IPS DF 6.9 (cell line): ENCODE results near the gene MTCH1.
A peak's percentile ranks its signal among the peaks of the same experiment; 100 is the strongest.
"Not testable (repeated sequence)": the region's sequence is repeated elsewhere in the genome, so short reads cannot be mapped to it uniquely, and the experiment has no call there.

Experiments used
- DNase-seq: peaks from one replicate; pipeline ENCODE4 v3.0.0-alpha.2; 2013; ENCODE audit warnings: low read depth, low spot score
- H3K27ac ChIP-seq: one replicate; pipeline ENCODE4 v1.5.1; 2013; ENCODE audit warnings: low read length, control low read depth
- H3K27me3 ChIP-seq: 2 replicates; pipeline ENCODE4 v1.6.1; 2013; ENCODE audit warnings: mild to moderate bottlenecking, low read length; ENCODE audit not compliant: control insufficient read depth, insufficient read depth
- H3K36me3 ChIP-seq: 2 replicates; pipeline ENCODE4 v1.6.1; 2013; ENCODE audit warnings: low read length; ENCODE audit not compliant: control insufficient read depth, insufficient read depth
- H3K4me1 ChIP-seq: 2 replicates; pipeline ENCODE4 v1.6.1; 2013; ENCODE audit warnings: low read length; ENCODE audit not compliant: control insufficient read depth, insufficient read depth
- H3K4me3 ChIP-seq: 2 replicates; pipeline ENCODE4 v1.5.1; 2013; ENCODE audit warnings: mild to moderate bottlenecking, low read length
- H3K9me3 ChIP-seq: 2 replicates; pipeline ENCODE4 v1.6.1; 2013; ENCODE audit warnings: low read length, inconsistent platforms; ENCODE audit not compliant: control insufficient read depth, insufficient read depth
- WGBS: extraction: QIAGEN DNeasy Blood & Tissue Kit; methylation state at CpG from one replicate; pipeline ENCODE4 v1.1.7; 2013; ENCODE audit warnings: mixed read lengths, missing lambda C conversion rate; ENCODE audit not compliant: insufficient read length, insufficient coverage; 5-methylcytosine and 5-hydroxymethylcytosine counted together

Gene MTCH1

GRCh38 chr6:37005061-37005810 lies 19.2 kb upstream of the MTCH1 start, which contains the start of gene FGD2:
Gene FGD2, plus strand, starts transcription at chr6:37005655. Its CDS starts 163 bp downstream, at chr6:37005818.
- no peaks in the 10 kb centered on the region for H3K9me3 ChIP-seq
- H3K36me3 ChIP-seq: no peaks in the 10 kb centered on the region
- no peak within 1 kb of the TSS for H3K4me3 ChIP-seq
- H3K27ac ChIP-seq: no peak within 1 kb of the TSS
- no CpG with 5 or more reads among the region's 14 CpGs for WGBS
- no peaks in the 10 kb centered on the region for H3K27me3 ChIP-seq
- DNase-seq: no peak
- no peaks in the 10 kb centered on the region; the same call in 1 of the 2 replicates for H3K4me1 ChIP-seq

GRCh38 chr6:37004044-37004980 lies 18.3 kb upstream of the MTCH1 start:
- no peaks in the 10 kb centered on the region; the same call in 1 of the 2 replicates for H3K4me1 ChIP-seq
- no peak overlapping the region for H3K4me3 ChIP-seq
- no peak for DNase-seq
- no peaks in the 10 kb centered on the region for H3K9me3 ChIP-seq
- H3K27me3 ChIP-seq: no peaks in the 10 kb centered on the region
- no peaks in the 10 kb centered on the region for H3K36me3 ChIP-seq
- WGBS: no CpG with 5 or more reads among the region's 11 CpGs
- H3K27ac ChIP-seq: no peak overlapping the region

- no peak for DNase-seq
- Histone ChIP-seq H3K4me3 (no peak overlapping the region), H3K4me1 (0 out of 2 replicates have a peak, but pooled peaks cover 2% of the 10 kb centered on the region), H3K9me3 (no peaks in the 10 kb centered on the region), H3K27me3 (no peaks in the 10 kb centered on the region), H3K36me3 (no peaks in the 10 kb centered on the region), H3K27ac (no peak overlapping the region)
- WGBS: no CpG with 5 or more reads among the region's 4 CpGs
Observed at GRCh38 chr6:36999751-37000125, 13.7 kb upstream of the MTCH1 start.

GRCh38 chr6:36999061-36999750 lies 13.2 kb upstream of the MTCH1 start:
- Histone ChIP-seq H3K4me1 (0 out of 2 replicates have a peak, but pooled peaks cover 2% of the 10 kb centered on the region), H3K4me3 (no peak overlapping the region), H3K9me3 (no peaks in the 10 kb centered on the region), H3K27me3 (no peaks in the 10 kb centered on the region), H3K27ac (no peak overlapping the region), H3K36me3 (no peaks in the 10 kb centered on the region)
- DNase-seq: no peak
- no CpG with 5 or more reads among the region's 15 CpGs for WGBS

GRCh38 chr6:36998723-36999038 lies 12.7 kb upstream of the MTCH1 start:
- Histone ChIP-seq H3K4me3 (no peak overlapping the region), H3K9me3 (no peaks in the 10 kb centered on the region), H3K36me3 (no peaks in the 10 kb centered on the region), H3K27ac (no peak overlapping the region), H3K27me3 (no peaks in the 10 kb centered on the region), H3K4me1 (0 out of 2 replicates have a peak, but pooled peaks cover 2% of the 10 kb centered on the region)
- no peak for DNase-seq
- no CpG with 5 or more reads among the region's 8 CpGs for WGBS

- no peak for DNase-seq
Observed at GRCh38 chr6:36997811-36998722, 12.1 kb upstream of the MTCH1 start.

GRCh38 chr6:36990401-36990800 lies 4.4 kb upstream of the MTCH1 start:
- H3K27me3 ChIP-seq, DNase-seq, H3K4me3 ChIP-seq, H3K4me1 ChIP-seq, H3K27ac ChIP-seq, H3K36me3 ChIP-seq, H3K9me3 ChIP-seq: not testable (repeated sequence)
- WGBS: no CpG with 5 or more reads among the region's 2 CpGs

More at GRCh38 chr6:36997811-36998722, 12.1 kb upstream of the MTCH1 start:
- Histone ChIP-seq H3K36me3 (no peaks in the 10 kb centered on the region), H3K27ac (no peak overlapping the region), H3K4me3 (no peak overlapping the region), H3K9me3 (no peaks in the 10 kb centered on the region), H3K27me3 (no peaks in the 10 kb centered on the region), H3K4me1 (0 out of 2 replicates have a peak, but pooled peaks cover 2% of the 10 kb centered on the region)
- no CpG with 5 or more reads among the region's 18 CpGs for WGBS

- no peaks in the 10 kb centered on the region for H3K9me3 ChIP-seq
- H3K4me3 ChIP-seq: no peak overlapping the region
- H3K27ac ChIP-seq: no peak overlapping the region
- DNase-seq: no peak
- peaks cover 2% of the 10 kb centered on the region; the same call in 1 of the 2 replicates for H3K4me1 ChIP-seq
- H3K27me3 ChIP-seq: no peaks in the 10 kb centered on the region
- WGBS: no CpG with 5 or more reads among the region's 6 CpGs
- H3K36me3 ChIP-seq: no peaks in the 10 kb centered on the region
Observed at GRCh38 chr6:36989264-36989663, 3.3 kb upstream of the MTCH1 start.

GRCh38 chr6:36986704-36987047 lies 680 bp upstream of the MTCH1 start:
- no peak for DNase-seq

More at GRCh38 chr6:36986704-36987047, 680 bp upstream of the MTCH1 start:
- Histone ChIP-seq H3K4me3 (peak overlapping the region; percentile 97), H3K4me1 (peaks cover 6% of the 10 kb centered on the region), H3K9me3 (no peaks in the 10 kb centered on the region), H3K27ac (no peak overlapping the region), H3K27me3 (no peaks in the 10 kb centered on the region), H3K36me3 (no peaks in the 10 kb centered on the region)
- no CpG with 5 or more reads among the region's 8 CpGs for WGBS
